ENCODE measurements around the gene DGKA.
A peak's percentile ranks its signal among the peaks of the same experiment; 100 is the strongest.
"Not testable (repeated sequence)": the region's sequence is repeated elsewhere in the genome, so short reads cannot be mapped to it uniquely, and the experiment has no call there.

The DGKA gene

GRCh38 chr12:55966408-55967281 is 35.7 kb downstream of the DGKA start, which contains the start of gene CDK2:
Gene CDK2 (plus strand): TSS chr12:55966830. CDS start chr12:55967009, 179 bp downstream.
- DNase-seq (ENCODE audit: low spot score) = peak; percentile 91

- no peak for DNase-seq (ENCODE audit: low spot score)
Measured at GRCh38 chr12:55969356-55969755, 38.4 kb downstream of the DGKA start.

GRCh38 chr12:55970775-55971174 is 39.8 kb downstream of the DGKA start:
- DNase-seq (ENCODE audit: low spot score) = no peak

- no peak for DNase-seq (ENCODE audit: low spot score)
Measured at GRCh38 chr12:55972042-55972441, 41.1 kb downstream of the DGKA start.

- DNase-seq (ENCODE audit: low spot score) = no peak
Measured at GRCh38 chr12:55972456-55972855, 41.5 kb downstream of the DGKA start.

GRCh38 chr12:55972911-55973598 is 42.1 kb downstream of the DGKA start:
- peak; percentile 6 for DNase-seq (ENCODE audit: low spot score)

GRCh38 chr12:55973599-55974307 is 42.8 kb downstream of the DGKA start, which contains the start of gene RAB5B:
Gene RAB5B (plus strand): TSS chr12:55974078. CDS start chr12:55986961, 12,883 bp downstream.
- peak; percentile 100 for DNase-seq (ENCODE audit: low spot score)

GRCh38 chr12:55974308-55974730 is 43.4 kb downstream of the DGKA start:
- peak; percentile 39 for DNase-seq (ENCODE audit: low spot score)

- DNase-seq (ENCODE audit: low spot score) = no peak
Measured at GRCh38 chr12:55978393-55978792, 47.4 kb downstream of the DGKA start.

- no peak for DNase-seq (ENCODE audit: low spot score)
Measured at GRCh38 chr12:55979069-55979468, 48.1 kb downstream of the DGKA start.

- DNase-seq (ENCODE audit: low spot score) = not testable (repeated sequence)
Measured at GRCh38 chr12:55981882-55982281, 50.9 kb downstream of the DGKA start.

GRCh38 chr12:55982319-55982936 is 51.5 kb downstream of the DGKA start:
- no peak for DNase-seq (ENCODE audit: low spot score)

- DNase-seq (ENCODE audit: low spot score) = no peak
Measured at GRCh38 chr12:55983232-55983842, 52.4 kb downstream of the DGKA start.

GRCh38 chr12:55984861-55985260 is 53.9 kb downstream of the DGKA start:
- DNase-seq (ENCODE audit: low spot score) = no peak

- no peak for DNase-seq (ENCODE audit: low spot score)
Measured at GRCh38 chr12:55985341-55985740, 54.4 kb downstream of the DGKA start.

GRCh38 chr12:55985976-55986375 is 55.0 kb downstream of the DGKA start:
- not testable (repeated sequence) for DNase-seq (ENCODE audit: low spot score)

- no peak for DNase-seq (ENCODE audit: low spot score)
Measured at GRCh38 chr12:55991110-55991509, 60.1 kb downstream of the DGKA start.

- no peak for DNase-seq (ENCODE audit: low spot score)
Measured at GRCh38 chr12:55993230-55993853, 62.4 kb downstream of the DGKA start.

- no peak for DNase-seq (ENCODE audit: low spot score)
Measured at GRCh38 chr12:55995366-55995765, 64.4 kb downstream of the DGKA start.

- DNase-seq (ENCODE audit: low spot score) = peak; percentile 80
Measured at GRCh38 chr12:55996201-55996714, 65.3 kb downstream of the DGKA start.
